Epithelial cell of esophagus (primary cell): Measurements from ENCODE around the gene CLEC19A.

Source experiments
- DNase-seq: peaks from one replicate; pipeline ENCODE4 v3.0.0; 2010; ENCODE audit warnings: low read depth
- H3K4me3 ChIP-seq: 2 replicates; pipeline ENCODE4 v1.5.1; 2011; ENCODE audit warnings: mild to moderate bottlenecking, low read length, control low read depth
- CTCF ChIP-seq: IDR thresholded peaks from 2 replicates; pipeline ENCODE4 v1.5.1; 2011; ENCODE audit warnings: low read depth, mild to moderate bottlenecking, low read length, control low read depth, inconsistent platforms; ENCODE audit not compliant: insufficient read depth; ENCODE audit errors: missing control alignments

Gene CLEC19A

GRCh38 chr16:19290860-19291259 lies 5.3 kb downstream of the CLEC19A start:
- no peak for TF ChIP-seq CTCF
- no peak for DNase-seq
- H3K4me3 ChIP-seq: no peak overlapping the region

- H3K4me3 ChIP-seq: no peak overlapping the region
- no peak for DNase-seq
- TF ChIP-seq CTCF: no peak
Measured at GRCh38 chr16:19291475-19291874, 5.9 kb downstream of the CLEC19A start.

- H3K4me3 ChIP-seq: no peak overlapping the region
- no peak for TF ChIP-seq CTCF
Measured at GRCh38 chr16:19292186-19292585, 6.7 kb downstream of the CLEC19A start.

GRCh38 chr16:19294156-19294649 lies 8.7 kb downstream of the CLEC19A start:
- DNase-seq: no peak
- no peak overlapping the region for H3K4me3 ChIP-seq
- no peak for TF ChIP-seq CTCF

More at GRCh38 chr16:19292186-19292585, 6.7 kb downstream of the CLEC19A start:
- no peak for DNase-seq

GRCh38 chr16:19295393-19295792 lies 9.9 kb downstream of the CLEC19A start:
- TF ChIP-seq CTCF: no peak
- no peak overlapping the region for H3K4me3 ChIP-seq
- DNase-seq: no peak

- DNase-seq: no peak
- no peak for TF ChIP-seq CTCF
- no peak overlapping the region for H3K4me3 ChIP-seq
Measured at GRCh38 chr16:19297454-19297853, 11.9 kb downstream of the CLEC19A start.

- no peak overlapping the region for H3K4me3 ChIP-seq
- no peak for DNase-seq
- no peak for TF ChIP-seq CTCF
Measured at GRCh38 chr16:19299565-19299964, 14.0 kb downstream of the CLEC19A start.
